DMS79 treated with DMSO at 0.1 percent for 48 hours (cell line): ENCODE data around the gene CMTM4.
"Not testable (repeated sequence)": the region's sequence is repeated elsewhere in the genome, so short reads cannot be mapped to it uniquely, and the experiment has no call there.

Source experiments
- DNase-seq: peaks from one replicate; lab custom pipeline; 2025; lab: John Stamatoyannopoulos, UW

Gene CMTM4

DNA sequence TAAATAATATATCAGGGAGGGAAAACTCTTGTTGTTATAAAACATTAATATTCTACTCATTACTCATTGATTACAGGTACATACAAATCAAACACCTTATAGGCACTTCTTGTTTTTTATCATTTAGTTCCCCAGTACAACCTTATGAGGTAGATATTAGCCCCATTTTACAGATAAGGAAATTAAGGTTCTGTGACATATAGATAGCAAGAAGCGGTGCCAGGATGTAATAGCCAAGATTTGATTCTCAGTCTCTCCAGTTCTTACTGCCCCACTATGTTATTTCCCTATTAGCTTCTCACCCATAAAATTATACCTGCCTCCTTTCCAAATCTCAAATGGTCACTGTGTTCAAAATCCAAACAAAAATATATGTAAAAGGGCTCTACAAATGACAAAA lies 55.2 kb downstream of the CMTM4 start:
- no peak for DNase-seq

DNA sequence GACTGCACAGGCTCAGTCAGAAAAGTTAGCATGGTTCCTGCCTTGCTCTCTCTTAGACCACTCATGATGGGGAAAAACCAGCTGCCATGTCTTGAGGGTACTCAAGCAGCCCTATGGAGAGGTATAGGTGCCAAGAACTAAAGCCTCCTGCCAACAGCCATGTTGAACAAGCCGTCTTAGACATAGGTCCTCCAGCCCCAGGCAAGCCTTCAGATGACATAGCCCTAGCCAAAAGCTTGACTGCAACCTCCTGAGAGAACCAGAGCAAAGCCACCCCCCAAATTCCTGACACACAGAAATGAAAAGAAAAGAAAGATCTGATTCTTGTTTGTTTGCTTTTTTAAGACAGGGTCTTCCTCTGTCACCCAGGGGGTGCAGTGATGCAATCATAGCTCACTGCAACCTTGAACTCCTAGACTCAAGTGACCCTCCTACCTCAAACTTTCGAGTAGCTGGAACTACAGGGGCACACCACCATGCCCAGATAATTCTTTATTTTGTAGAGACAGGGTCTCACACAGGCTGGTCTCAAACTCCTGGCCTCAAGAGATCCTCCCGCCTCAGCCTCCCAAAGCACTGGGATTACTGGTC lies 55.7 kb downstream of the CMTM4 start:
- no peak for DNase-seq

DNA sequence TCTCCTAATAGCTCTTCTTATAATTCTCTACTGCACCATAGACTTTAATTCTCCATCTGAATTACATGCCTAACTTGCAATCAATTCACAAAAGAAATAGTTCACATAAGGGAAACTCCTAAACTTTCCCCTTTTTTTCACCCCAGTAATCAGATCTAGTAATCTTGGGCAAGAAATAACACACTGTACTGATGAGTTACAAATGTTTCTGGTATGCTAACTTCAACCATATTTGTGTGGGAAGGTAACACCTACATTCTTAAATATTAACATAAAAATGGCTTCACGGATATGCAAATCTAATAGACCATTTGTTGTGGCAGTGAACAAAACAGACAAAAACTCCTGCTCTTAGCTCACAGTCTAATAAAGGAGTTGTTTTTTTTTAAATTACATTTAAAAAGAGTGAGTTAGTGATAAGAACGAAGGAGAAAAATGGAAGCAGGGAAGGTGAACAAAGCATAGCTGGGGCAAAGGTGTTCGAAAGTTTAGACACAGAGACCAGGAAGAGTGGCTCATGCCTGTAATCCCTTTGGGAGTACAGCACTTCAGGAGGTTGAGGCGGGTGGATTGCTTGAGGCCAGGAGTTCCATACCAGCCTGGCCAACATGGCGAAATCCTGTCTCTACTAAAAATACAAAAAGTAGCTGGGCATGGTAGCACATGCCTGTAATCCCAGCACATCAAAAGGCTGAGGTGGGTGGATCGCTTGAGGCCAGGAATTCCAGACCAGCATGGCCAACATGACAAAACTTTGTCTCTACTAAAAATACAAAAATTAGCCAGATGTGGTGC lies 57.3 kb downstream of the CMTM4 start:
- no peak for DNase-seq

DNA sequence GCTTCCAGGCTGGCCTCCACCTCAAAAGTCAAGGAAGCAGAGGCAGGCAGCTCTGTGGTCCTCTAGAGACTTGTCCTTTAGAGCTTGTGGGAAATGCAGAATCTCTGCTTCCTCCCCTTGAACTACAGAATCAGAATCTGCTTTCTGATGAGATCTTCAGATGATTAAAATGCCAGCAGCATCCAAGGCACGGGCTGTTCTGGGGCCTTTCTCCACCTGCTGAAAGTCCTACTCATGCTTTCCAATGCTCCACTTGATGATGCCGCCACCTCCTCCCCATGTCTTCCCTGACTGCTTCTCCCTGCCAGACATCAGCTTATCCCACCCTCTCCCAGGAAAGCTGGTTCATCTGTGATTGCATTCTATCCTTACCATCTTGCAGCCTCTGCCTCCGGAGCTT lies 58.7 kb downstream of the CMTM4 start:
- DNase-seq = no peak

DNA sequence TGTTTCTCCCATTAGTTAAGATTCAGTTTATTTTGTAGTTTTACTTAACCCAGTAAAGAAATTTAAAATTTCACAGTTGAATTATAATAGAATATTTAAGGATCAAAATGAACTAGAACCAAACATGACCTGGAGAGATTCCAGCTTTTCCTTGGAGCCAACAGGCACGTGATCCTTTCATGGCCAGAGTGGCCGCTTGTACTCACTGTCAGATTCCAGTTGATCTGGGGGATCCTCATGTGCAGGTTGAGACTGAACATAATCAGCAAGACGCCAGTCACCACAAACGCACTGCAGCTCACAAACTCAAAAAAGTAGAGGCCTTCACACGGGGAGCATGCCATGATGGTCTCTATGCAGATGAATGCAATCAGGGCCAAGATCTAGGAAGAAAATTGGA lies 60.3 kb downstream of the CMTM4 start:
- no peak for DNase-seq

DNA sequence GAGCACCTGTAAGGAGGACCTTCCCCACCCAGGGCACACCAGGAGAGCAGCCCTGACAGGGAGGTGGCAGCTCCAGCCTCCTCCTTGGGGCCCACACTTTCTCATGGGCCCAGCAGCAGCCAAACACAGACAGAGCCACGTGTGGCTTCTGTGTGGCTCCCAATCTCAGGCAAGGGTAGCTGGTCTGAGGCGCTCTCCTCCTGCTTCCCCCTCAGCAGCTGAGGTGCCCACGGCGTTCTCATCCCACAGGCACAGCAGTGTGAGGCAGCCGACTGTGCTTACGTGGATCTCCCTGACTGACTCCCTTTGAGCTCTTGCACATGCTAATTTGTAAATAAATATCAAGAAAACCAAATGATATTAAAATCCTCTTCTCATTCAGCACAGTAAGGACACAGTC lies 61.1 kb downstream of the CMTM4 start:
- DNase-seq = no peak

DNA sequence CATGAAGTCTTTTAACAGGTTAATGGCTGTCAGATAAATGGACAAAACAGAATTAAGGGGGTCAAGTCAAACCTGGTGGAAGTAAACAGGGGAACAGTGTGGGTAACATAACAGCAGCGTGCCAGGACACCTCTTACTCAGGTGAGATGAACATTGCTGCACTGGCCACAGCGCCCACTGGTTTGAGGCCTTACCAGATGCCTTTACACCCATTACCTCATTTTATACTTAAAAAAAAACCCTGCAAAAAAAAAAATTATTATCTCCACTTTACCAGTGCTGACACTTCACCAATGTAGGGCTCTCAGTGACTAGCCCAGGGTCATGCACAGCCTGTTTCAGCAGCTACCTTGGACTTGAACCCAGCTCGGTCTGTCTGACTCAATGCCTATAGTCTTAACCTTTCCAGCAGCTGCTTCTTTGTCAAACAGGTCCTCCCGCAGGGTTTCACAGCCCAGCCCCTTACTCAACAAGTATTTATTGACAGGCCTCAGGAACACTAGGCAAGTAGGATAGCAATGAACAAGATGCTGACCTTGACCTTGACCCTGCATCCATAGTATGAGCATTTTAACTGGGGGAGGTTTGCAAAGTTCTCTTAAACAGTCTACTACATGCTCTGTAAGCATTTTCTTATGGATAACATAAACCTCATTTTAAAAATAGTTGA lies 61.9 kb downstream of the CMTM4 start:
- DNase-seq = no peak

DNA sequence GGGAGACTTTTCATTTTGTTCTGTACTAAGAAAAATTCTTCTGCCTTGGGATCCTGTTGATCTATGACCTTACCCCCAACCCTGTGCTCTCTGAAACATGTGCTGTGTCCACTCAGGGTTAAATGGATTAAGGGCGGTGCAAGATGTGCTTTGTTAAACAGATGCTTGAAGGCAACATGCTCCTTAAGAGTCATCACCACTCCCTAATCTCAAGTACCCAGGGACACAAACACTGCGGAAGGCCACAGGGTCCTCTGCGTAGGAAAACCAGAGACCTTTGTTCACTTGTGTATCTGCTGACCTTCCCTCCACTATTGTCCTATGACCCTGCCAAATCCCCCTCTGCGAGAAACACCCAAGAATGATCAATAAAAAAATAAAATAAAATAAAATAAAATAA lies 65.0 kb downstream of the CMTM4 start:
- not testable (repeated sequence) for DNase-seq

DNA sequence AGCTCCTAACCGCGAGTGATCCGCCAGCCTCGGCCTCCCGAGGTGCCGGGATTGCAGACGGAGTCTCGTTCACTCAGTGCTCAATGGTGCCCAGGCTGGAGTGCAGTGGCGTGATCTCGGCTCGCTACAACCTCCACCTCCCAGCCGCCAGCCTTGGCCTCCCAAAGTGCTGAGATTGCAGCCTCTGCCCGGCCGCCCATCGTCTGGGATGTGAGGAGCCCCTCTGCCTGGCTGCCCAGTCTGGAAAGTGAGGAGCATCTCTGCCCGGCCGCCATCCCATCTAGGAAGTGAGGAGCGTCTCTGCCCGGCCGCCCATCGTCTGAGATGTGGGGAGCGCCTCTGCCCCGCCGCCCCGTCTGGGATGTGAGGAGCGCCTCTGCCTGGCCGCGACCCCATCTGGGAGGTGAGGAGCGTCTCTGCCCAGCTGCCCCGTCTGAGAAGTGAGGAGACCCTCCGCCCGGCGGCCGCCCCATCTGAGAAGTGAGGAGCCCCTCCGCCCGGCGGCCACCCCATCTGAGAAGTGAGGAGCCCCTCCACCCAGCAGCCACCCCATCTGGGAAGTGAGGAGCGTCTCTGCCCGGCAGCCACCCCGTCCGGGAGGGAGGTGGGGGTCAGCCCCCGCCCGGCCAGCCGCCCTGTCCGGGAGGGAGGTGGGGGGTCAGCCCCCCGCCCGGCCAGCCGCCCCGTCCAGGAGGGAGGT lies 65.8 kb downstream of the CMTM4 start:
- not testable (repeated sequence) for DNase-seq

DNA sequence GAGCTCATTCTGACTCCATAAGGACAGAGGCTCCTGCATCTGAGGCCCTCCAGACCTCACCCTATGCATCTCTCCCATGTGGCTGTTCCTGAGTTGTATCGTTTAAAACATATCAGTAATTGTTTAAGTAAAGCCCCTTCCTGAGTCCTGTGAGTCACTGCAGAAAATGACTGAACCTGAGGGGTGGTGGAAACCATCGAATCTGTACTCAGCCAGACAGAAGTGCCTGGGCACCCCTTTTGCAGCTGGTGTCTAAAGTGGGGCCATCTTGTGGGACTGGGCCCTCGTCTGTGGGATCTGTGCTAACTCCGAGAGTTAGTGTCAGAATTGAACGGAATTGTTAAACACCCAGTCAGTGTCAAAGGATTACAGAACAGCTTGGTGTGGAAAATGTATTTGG lies 66.7 kb downstream of the CMTM4 start:
- DNase-seq = no peak

DNA sequence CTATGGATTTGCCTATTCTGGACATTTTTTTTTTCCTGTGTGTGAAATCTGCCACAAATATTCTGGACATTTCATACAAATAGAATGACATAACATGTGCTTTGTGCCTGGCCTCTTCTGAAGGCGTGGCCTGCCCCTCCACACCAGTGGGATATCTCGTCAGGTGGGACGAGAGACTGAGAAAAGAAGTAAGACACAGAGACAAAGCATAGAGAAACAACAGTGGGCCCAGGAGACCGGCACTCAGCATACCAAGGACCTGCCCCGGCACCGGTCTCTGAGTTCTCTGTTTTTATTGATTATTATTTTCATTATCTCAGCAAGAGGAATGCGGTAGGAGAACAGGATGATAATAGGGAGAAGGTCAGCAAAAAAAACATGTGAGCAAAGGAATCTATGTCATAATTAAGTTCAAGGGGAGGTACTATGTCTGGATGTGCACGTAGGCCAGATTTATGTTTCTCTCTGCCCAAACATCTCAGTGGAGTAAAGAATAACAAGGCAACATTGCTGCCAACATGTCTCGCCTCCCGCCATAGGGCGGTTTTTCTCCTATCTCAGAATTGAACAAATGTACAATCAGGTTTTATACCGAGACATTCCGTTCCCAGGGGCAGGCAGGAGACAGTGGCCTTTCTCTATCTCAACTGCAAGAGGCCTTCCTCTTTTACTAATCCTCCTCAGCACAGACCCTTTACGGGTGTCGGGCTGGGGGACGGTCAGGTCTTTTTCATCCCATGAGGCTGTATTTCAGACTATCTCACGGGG lies 68.7 kb downstream of the CMTM4 start:
- not testable (repeated sequence) for DNase-seq

DNA sequence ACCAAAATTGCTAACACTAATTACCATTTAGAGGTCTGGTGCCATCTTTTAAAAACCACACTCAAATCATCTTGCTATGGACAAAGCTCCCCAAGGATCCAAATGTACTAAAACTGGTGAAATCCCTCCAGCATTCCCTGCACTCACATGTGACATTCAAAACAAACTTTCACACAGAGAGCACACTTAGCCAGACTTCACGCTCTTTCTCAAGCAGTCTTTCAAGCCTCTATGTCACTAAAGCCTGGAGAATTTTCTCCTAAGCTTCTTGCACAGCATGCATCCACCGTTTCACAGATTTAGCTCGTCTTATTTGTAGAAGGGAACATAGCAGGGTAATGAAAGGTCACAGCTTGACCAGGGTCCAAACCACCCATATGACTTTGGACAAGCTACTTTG lies 72.8 kb downstream of the CMTM4 start:
- DNase-seq = no peak

DNA sequence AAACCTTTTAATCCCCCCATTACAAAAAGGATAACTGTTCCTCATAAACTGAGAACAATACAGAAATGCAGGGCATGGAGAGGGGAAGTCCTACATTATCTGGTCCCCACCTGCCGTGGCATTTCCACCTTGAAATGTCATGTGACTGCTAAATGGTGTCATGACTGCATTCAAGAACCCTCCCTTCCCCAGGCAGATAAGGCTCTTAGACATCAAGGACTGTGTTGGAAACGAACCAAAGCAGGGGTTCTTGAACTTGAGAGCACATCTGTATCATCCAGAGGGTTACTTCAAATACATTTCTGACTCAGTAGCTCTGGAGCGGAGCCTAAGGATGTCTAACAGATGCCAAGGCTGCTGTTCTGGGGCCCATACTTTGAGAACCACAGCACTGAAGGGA lies 73.7 kb downstream of the CMTM4 start:
- DNase-seq = peak; percentile 59

DNA sequence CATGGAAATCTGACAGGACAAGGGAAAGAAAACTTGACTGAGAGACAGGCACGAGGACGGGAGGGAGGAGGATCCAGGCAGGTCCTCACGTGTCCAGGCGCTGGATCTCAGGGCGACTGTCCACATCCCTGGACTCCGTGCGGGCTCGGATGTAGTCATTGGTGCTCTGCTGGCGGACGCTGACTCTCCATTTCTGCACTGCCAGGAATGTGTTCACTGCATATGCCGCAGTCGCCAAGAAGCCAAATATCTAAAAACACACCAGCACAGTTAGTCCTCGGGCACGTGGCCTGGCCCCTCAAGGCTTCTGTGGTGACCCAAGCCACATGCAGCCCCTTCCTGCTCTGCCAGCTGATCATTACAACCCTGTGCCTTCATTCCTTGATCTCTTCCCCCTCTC lies 74.6 kb downstream of the CMTM4 start:
- DNase-seq = no peak

DNA sequence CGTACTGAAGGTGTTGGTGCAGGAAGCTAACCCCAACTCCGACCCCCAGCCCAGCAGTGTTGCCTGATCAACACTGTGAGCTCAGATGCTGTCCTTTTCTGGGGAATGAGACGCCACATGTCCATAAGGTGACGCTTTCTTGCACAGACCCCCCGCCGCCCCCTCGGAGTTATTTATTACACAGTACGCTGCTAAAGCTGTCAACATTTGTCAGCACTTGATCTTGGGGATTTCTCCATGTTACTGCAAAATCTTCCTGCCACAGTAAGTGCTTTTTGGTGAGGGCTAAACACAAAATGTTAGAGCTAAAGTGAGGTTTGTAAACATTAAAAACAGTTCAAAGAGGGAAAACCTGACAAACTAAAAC lies 76.1 kb downstream of the CMTM4 start:
- DNase-seq = no peak

DNA sequence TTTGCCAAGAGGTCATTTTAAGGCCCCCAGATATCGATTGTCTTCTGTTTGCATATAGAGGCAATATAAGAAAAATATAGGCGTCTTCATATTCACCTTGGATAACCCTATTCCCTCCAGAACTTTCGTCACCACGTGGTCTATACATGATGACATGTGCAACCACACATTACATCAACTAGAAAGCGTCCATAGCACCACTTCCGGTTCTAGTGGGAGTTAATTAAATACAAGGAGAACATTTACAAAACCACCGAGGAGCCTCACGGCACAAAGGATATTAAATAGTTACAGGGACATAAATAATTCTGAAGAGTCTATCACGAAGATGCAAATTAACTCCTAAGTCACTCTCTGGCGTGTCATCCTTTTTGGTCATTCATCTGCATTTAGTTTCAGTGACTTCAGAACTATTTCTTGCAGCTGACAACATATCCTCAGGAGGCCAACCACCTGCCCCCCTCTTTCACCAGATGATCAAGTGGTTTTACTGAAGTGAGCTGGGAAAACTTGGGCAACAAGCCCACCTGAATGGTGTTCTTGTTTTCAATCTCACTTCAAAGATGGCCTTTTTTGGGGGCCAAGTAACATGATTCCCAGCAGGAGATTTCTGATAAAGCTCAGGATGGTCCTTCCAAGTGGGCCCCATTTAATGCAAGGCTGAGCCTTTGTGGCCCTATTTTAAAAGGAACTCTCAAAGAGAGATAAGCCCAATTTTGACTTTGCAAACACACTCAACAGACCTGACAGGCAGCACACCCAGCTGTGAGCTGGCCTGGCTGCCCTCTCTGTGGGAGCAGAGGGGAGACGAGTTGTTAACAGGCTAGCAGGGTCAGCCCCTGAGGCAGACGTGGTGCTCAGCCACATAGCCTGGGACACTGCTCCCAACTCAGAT lies 76.8 kb downstream of the CMTM4 start:
- DNase-seq = peak; percentile 34

DNA sequence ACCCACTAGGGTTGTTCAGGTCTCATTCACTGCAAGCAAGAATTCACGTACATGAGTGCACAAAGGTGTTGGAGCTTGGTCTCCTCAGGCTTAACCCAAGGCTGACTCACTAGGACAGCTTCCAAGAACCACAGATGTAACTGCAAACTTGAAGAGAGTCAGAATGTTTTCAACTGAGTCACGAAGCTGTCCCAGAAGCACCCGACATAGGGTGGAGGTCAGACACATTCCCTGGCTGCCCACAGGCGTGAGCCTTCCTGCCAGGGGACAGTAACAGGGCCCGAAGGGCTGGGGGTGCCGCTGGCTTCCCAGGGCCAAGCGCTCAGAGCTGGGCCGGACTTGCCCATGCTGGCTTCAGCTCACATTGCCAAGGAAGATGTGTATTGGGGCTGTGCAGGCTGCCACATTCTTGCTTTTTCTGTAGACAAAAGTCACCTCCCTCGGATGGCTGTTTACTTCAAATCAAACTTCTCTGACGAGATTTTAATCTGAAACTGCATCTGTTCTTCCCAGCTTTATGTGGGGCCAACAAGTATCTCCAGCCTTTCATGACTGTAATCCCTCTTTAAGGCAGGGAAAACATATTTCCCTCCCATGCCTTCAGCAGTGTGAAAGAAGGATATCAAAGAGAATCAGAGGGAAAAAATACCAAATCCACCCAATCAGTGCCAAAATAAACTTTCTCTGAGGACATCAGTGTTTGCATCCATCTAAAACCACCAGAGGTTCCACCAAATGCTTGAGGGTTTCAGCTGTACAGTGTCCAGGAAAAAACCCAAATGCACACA lies 77.8 kb downstream of the CMTM4 start:
- DNase-seq = no peak

DNA sequence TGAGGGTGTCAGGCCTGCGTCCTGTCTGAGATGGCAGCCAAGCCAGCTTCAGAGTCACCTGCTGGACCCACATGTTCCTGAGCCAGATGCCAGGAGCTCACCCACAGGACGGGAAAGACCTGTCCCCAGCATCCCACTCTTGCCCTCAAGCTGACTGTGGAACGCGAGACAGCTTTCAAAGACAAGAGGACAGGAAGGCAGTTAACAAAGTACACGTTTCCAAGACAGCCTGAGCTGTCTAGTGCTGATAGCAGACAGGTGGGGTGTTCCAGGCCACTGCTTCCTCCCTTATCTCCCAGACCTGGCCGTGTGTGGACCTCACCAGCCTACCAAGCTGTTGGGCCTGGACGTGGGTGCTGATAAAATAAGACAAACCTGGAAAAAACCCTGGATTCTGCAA lies 78.8 kb downstream of the CMTM4 start:
- no peak for DNase-seq

DNA sequence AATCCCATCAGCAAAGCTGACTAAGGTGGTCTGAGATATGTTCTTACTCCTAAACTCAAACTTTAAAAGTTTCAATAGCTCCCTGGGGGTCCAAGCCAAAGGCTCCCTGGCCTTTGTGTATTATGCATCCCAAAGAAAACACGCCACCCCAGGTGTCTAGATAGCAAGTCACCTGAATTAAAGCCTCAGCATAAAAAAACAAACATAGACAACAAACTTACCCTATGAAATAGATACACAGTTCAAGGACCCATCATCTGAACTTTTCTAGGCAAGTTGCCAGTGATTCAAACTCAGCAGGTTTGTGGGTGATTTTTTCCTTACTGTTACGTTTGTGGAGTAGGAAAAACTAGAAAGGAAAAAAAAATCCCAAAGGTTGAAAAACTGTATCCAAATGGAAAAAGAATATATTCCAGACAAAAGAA lies 79.5 kb downstream of the CMTM4 start:
- DNase-seq = no peak

DNA sequence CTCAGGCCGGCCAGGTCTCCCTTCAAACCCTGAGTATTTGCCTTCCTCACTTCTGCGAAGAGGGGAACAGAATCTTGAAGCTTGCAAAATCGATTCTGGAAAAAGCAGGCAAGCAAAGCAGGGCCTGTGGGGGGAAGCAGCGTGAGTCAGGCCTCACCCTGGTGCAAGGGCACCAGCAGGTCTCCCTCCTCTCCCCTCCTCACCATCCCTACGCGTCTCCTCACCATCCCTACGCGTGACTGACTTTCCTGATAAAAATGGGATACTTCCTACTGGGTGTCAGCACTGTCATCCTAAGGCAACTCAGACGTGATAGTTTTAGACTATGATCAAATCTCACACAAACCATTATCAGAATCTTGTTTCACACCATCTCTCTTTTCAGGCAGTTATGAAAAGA lies 80.0 kb downstream of the CMTM4 start:
- no peak for DNase-seq
